G401 (cell line): ENCODE results near the gene ATP8A1. TPM values are rescaled to one million over a fixed set of nuclear protein-coding genes. Genes with fewer than 3 reads are reported as not detected.

Experiments used
- DNase-seq: peaks from one replicate; pipeline ENCODE4 v3.0.0-alpha.2; 2015; ENCODE audit warnings: low spot score
- in situ Hi-C: cut with HindIII; loops from 2 replicates; pipeline ENCODE4 v1.10.0; 2016; ENCODE audit warnings: low sequenced_read_pairs, mixed read lengths
- total RNA-seq: library from RNA; depleted of rRNA; stranded (reverse); fragments of >200 nt; shearing (Covaris generic); gene quantifications from 2 replicates; pipeline ENCODE4 v1.2.3, GENCODE V29; 2014

The ATP8A1 gene
- total RNA-seq, 1 experiment from 2014 or later, result 9.2 TPM

DNA sequence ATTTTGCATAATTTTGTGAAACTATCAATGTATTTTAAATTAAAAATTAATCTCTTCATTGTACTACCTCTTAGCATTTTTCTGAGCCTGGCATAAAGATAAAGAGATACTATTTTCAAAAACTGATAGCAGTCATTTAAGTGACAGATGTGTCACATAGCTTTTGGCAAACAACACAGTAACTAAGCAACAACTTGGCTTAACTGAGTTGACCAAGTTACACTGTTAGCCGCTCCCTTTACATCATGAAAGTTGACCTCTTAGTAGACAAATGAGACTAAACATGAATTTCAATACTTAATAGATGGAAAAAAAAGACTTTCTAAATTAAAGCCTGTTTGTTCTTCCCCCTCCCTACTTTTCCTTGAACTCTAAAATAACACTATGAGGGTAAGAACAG lies 62.0 kb downstream of the ATP8A1 start:
- DNase-seq, result no peak
- in situ Hi-C loops, result no loop called here

DNA sequence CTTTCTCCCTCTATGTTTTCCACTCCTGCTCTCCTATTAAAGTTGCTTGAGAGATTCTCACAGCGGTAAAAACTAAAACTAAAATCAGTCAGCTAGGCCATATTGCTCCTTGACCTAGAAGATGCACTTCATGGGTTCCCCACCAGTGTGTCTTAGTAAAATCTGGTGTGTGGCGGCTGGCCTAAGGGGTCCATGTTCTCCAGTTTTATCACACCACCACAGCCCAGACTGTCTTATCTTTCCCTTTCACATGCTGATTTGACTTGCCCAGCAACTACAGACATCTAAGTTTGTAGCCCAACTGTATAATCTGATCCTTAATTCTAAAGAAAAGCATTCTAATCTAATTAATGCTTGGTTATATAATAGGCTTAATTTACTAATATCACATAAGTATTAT lies 68.0 kb downstream of the ATP8A1 start:
- in situ Hi-C loops, result no loop called here
- DNase-seq, result no peak

DNA sequence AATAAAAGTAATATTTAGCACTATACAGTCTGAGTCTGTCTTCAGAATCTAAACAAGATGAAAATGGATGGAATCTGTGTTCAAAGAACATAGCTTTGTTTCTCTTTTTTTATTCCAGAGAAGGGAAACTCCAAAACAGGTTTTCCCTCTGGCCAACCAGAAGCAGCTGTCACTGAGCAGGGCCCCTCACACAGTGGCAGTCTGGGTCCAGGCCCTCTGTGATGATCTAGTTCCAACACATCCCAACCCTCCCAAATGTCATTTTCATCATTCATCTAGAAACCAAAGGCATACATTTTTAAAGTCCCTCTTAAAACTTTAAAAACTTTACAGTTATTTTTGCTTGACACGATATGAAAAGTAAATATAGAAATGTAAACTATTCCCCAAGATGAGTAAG lies 70.1 kb downstream of the ATP8A1 start:
- in situ Hi-C loops, result no loop called here
- no peak for DNase-seq

DNA sequence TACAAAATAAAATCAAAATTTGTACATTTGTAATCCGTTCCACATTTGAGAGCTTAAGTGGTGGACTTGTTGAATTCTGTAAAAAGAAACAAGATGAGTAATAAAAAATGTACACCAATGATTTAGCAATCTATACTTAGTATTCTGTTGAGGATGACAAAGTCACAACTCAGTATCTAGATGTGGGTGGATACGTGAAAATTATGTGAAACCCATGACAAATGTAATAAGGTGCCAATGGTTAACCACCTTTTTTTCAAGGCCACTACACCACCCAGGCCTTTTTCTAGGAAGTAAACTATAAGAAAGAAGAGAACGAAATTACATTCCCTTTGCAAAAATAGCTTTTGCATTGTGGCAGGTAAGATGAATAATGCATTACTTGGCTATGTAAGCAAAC lies 77.0 kb downstream of the ATP8A1 start:
- no peak for DNase-seq
- in situ Hi-C loops, result no loop called here

DNA sequence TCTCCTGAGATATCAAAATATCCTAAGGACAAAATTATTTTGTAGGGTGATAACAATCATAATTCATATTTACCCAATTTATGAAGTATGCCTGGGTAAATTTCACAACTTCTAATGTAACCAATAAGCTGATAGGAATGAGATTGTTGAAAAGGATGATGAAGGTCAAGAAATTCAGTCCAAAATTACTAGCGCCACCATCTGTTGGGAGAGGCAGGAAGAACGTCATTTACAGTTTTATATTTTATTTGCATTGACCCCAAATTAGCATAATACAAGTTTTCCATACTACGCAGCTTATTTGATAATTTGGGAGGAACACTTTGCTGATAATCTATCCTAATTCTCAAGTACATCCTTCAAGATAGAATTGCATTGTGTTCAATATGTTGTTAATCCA lies 78.7 kb downstream of the ATP8A1 start:
- no peak for DNase-seq

DNA sequence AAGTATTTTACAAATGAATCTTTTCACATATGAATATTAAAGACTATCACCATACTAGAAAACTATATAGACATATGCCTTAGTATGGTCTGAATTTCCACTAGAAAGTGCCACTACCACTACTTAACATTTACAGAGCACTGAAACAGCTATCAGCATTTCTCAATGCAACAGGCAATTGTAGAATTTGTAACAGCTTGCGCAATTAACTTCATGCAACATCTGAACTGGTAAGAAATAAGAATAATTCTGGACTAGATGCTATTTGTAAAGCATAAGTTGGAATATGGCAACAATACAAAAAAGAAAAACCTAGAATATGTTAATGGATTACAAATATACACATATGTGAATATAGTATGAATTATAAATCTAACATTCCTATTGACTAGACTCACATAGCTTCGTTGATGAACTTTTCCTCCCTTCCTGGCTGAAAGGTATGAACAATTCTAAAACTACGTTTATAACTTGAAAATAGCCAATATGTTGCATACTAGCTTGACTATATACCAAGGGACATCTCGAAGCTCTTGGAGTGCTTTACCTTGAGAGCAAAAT lies 82.0 kb downstream of the ATP8A1 start:
- in situ Hi-C loops, result no loop called here
- no peak for DNase-seq

More for the DNA sequence above, 78.7 kb downstream of the ATP8A1 start:
- in situ Hi-C loops, result no loop called here

DNA sequence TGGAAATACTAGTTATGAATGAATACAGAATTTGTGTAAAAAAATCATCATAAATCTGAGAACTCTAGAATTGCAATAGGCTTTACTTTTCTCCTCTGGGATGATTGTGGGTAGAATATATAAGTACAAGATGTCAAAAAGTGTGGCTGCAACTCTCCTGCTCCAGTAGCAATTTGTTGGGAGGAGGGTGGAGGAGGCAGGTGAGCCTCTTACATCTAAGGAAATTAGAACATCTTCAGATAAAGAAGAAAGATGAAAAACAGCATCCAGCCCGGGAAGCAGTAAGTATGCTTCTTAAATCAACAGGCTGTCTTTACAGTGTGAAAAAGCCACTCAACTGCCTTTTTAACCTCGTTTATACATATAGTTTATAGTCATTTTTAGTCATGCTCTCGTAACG lies 83.7 kb downstream of the ATP8A1 start:
- in situ Hi-C loops, result no loop called here
- DNase-seq, result no peak

DNA sequence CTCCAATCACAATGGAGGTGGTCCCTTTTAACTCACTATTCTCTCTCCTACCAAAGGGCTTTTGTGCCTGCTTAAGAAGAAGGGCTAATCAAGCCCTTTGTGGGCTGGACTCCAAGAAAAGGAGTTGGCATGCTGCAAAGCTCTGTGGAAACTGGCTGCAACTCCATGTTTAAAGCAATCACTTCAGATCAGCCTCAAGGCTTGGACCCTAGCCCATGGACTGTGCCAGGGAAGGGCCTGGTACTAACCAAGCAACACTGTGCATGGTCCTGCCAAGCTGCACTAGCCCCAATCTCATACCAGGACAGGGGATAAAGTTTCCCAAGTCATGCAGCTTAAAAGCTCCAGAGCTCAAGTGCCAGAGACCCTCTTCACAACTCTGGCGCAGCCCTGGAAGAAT lies 86.7 kb downstream of the ATP8A1 start:
- peak; percentile 98 for DNase-seq
- in situ Hi-C loops, result no loop called here

DNA sequence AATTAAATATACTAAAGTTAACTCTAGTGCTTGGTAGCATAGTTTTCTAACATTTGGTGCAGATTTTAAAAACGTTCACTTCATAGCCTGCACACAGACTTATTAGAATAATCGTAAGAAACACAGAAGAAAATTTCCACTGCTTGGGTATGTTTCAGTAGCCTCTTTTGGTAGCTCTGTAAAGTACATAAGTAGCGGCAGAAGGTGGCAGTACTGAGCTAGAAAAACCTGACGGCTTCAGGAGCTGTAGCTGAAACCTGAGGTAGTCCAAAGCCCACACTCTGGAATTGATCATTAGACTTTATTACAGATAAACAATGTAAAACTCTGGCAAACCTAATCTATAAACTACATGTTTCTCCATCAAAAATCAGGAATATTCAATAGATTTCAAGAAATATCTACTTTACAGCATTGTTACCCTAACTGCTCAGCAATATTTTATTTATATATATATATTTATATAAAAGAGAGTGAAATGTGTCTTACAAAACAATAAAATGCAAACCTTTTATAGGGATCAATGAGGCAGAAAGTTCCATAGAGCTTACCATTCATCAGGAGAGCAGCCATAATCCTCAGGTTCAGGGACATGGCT lies 88.2 kb downstream of the ATP8A1 start:
- DNase-seq, result peak; percentile 90
- in situ Hi-C loops, result no loop called here

DNA sequence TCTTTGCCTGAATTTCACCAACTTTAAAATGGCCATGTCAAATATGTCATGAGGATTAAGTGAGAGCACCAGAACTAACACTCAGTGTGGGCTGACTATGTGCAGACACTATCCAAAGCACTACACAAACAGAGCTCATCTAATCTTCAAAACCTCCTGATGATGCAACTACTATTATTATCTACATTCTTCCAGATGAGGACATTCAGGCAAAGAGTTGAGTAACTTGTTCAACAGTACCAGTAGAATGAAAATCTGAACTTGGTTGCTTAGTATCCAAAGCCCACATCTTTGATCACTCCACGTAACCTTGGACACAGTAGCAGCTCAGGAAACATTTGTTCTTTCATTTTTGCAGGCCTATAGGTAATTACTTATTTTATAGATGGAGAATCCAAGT lies 90.1 kb downstream of the ATP8A1 start:
- in situ Hi-C loops, result no loop called here
- no peak for DNase-seq

DNA sequence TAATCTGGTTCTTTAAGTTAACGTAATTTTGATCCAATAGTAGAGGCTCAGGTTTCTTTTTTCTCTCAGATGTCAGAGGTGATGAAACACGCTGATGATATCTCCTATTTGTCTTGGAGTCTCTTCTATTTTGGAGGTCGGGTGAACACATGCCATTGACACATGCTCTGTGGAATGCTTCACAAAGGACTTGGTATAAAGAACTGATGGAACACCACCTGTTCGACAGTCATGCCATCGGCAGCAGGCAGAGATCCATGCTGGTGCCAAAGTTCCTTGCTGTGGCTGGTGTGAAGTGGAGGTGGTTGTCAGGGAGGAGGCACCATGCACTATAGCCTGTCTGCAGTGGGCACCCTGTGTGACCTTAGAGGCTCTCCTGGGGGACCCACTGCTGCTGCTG lies 94.9 kb downstream of the ATP8A1 start:
- no peak for DNase-seq
- in situ Hi-C loops, result no loop called here

DNA sequence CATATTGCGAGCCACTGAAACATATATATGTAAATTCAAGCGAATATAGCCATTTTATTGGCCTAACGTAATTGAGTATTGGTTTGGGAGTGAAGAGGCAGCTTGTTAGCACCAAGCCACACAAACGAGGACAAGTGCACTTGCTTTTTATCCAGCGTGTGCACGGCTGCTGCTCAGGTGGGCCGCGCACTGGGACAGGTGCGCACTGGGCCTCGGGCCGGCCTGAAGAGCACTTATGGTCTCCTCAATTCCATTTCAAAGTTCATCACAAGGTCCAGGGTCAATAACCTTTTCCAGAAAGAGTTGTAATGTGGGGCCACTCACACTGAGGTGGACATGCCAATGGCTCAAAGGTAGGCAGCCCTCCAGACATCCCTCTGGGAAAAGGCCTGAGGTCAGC lies 95.9 kb downstream of the ATP8A1 start:
- in situ Hi-C loops, result no loop called here
- DNase-seq, result no peak

DNA sequence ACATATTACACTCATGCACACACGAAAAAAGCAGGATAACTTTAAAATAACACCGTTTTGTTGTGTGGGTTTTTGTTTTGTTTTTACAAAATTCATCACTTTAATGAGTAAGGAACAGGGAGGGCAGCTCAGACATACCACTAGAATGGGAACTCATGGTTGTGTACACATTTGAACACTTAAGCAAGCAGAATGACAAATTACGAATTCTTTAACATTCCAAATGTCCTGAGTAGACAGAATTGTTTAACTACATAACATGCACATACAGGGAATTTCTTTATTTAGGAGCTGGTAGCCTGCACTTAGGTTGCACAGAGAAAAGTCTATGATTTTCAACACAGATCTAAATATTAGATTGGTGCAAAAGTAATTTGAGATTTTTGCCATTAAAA lies 96.4 kb downstream of the ATP8A1 start:
- DNase-seq, result no peak
- in situ Hi-C loops, result no loop called here

DNA sequence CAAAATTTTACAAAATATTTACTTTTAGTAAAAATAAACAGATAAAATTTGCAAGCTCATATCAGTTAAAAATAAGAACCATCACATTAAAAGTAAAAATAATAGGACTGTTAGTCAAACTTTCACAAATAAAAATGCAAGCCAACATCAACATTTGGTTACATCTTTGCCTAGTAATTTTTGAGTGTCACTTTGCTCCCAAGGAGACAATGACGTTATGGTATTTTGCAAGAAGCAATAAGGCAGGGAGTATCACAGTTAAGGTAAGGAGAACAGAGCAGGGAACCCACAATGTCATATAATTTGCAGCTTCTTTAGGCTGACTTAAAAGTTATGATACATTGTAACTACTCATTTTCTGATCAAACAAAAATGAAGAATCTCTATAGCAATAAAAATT lies 98.7 kb downstream of the ATP8A1 start:
- DNase-seq, result no peak
- in situ Hi-C loops, result no loop called here

DNA sequence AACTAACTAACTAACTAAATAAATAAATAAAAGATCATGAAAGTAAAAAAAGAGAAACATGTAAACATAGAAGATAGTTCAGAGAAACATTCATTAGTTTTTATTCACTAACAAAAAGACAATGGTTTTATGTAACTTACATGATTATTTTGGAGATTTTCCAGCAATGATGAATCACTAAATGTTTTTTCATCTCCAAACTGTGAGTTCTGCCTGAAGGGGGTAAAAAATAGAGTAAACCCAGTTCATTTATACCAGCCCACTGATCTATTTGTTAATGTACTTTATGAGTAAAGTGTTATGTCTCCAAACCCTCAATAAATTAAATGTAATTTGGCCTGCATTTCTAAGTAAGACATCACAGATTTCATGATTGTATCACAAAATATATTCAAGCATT lies 101.1 kb downstream of the ATP8A1 start:
- DNase-seq, result no peak
- in situ Hi-C loops, result no loop called here

DNA sequence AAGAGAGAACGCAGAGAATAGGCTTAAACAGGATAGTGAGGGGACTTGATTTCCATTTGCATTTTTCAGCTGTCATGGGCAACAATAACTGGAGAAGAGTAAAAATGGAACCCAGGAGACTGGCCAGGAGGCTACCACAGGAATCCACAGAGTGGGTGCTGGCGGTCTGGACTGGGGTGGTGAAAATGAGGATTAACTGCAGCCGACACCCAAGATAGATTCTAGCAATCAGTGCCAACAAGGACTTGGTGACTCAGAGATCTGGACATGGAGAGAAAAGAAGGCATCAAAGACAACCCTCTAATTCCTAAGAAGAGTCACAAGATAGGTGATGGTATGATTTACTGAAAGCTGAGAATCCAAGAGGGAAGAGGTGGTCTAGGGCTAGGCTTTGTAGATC lies 102.8 kb downstream of the ATP8A1 start:
- DNase-seq, result no peak
- in situ Hi-C loops, result no loop called here

DNA sequence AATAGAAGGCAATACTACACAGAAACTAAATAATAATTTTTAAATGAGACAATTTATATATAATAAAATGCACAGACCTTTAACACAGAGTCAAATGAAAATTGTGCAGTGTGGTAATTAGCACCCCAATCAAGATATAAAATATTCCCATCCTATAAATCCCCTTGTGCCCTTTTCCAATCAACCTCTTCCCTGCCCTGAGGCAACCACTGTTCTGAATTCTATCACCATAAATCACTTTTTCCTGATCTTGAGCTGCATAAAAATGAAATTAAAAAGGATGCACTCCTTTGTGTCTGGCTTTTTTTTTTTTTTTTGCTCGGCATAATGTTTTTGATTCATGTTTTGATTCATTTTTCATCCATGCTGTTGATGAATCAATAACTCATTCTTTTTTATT lies 107.0 kb downstream of the ATP8A1 start:
- DNase-seq, result no peak
- in situ Hi-C loops, result no loop called here

DNA sequence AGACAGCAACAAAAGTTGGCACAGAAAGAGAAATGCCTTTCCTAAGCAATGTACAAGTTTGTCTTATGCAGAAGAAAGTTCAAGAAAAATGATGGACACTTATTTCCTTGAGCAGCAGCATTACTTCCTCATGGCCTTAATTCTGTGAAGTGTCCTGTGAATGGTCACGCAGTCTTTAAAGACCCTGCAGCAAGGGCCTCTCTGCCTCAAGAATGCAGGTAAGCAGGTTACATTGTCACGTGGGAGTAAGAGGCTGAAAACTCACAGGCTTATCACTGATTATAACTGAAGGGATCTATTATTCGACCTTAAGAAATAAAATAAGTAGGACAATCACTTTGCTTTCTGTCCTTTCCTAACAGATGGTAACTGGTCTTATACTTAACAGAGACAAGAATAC lies 109.1 kb downstream of the ATP8A1 start:
- in situ Hi-C loops, result no loop called here
- DNase-seq, result no peak

DNA sequence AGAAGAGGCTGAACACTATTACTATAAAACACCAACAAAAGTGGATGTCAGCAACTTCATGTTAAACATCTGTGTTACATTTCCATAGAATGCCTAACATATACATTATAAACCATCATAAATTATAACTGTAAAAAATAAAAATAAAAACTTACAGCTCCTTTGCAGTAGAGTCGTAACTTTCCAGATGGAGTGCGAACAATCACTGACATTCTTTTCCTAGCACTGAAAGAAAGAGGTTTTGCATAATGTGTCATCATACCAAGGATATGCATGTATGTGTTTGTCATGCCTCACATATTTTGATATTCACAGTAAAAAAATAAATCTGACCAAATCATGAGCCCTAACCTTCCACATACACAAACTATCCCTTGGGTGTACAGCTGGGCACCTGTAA lies 113.1 kb downstream of the ATP8A1 start:
- DNase-seq, result no peak
- in situ Hi-C loops, result no loop called here

DNA sequence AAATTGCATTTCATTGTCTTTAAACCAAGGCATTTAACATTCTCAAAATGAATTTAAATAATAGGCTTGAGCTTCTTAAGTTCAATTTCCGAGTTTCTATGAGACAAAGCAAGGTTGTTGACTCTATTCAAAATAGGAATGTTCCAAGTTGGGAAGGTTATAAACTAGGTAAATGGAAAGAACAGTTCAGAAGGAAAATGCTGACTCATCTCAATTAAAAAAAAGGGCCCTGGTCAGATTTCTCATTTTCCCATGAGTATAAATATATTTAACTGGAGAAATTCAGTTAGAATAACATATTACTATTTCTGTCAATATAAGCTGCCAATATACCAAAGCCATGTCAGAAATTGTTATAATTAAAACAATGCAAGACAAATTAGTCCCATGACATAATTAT lies 113.8 kb downstream of the ATP8A1 start:
- DNase-seq, result no peak
- in situ Hi-C loops, result no loop called here

DNA sequence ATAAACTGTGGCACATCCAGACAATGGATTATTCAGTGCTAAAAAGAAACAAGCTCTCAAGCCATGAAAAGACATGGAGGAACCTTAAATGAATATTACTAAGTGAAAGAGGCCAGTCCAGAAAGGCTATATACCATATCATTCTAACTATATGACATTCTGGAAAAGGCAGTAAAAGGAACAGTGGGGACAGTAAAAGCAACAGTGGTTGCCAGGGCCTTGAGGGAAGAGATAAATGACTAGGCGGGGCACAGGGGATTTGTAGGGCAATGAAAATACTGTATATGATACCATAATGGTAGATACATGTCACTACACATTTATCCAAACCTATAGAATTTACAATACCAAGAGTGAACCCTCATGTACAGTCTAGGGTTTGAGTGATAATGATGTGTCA lies 115.3 kb downstream of the ATP8A1 start:
- no peak for DNase-seq
- in situ Hi-C loops, result no loop called here

DNA sequence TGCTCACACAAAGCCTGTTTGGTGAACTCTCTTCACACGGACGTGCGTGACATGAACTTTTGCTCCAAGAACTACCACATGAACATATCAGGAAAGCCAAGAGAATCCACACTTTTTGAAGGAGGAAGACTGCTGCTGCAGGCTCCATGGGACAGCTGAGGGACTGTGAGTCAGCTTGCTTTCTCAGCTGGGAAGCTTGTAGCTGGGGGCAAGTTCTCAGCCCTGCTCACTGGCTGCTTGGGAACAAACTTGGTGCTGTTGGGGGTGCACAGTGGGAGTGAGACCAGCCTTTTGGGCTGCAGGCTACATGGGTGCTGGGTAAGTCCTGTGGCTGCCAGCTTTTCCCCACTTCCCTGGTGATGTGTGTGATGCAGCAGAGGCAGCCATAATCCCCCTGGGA lies 123.9 kb downstream of the ATP8A1 start:
- DNase-seq, result no peak
- in situ Hi-C loops, result no loop called here
